NCI-H1417 treated with DMSO at 0.1 percent for 48 hours (cell line): ENCODE measurements around the gene NUP85.
"Not testable (repeated sequence)": the region's sequence is repeated elsewhere in the genome, so short reads cannot be mapped to it uniquely, and the experiment has no call there.

ENCODE experiments used
- DNase-seq: peaks from one replicate; lab custom pipeline; 2025; lab: John Stamatoyannopoulos, UW

The NUP85 gene

GRCh38 chr17:75241996-75242460 is 36.5 kb downstream of the NUP85 start:
- DNase-seq = no peak

DNA sequence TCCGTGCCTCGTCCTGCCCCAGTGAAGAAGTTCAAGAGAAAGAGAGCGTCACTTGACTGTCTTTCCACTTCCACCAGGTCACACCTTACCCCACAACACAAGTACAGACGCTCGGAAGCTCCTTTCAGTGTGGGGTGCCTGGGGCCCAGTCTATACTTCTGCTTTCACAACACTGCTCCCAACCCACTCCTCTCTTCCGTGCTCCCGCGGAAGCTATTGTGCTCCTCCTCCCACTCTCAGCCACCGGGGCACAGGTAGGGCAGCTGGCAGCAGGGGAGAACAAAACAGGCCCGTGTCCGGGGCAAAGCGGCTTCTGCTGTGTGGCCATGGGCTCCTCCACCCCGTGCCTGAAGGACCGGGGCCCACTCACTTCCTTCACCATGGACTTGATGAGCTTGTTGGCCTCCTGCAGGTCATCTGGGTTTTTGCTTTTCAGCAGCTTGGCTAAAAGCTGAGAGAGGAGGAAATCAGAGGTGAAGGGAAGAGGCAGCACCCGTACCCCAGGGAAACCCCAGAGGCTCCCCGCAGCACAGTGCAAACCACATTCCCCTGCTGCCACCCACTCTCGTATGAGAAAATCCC is 37.1 kb downstream of the NUP85 start:
- DNase-seq = no peak

DNA sequence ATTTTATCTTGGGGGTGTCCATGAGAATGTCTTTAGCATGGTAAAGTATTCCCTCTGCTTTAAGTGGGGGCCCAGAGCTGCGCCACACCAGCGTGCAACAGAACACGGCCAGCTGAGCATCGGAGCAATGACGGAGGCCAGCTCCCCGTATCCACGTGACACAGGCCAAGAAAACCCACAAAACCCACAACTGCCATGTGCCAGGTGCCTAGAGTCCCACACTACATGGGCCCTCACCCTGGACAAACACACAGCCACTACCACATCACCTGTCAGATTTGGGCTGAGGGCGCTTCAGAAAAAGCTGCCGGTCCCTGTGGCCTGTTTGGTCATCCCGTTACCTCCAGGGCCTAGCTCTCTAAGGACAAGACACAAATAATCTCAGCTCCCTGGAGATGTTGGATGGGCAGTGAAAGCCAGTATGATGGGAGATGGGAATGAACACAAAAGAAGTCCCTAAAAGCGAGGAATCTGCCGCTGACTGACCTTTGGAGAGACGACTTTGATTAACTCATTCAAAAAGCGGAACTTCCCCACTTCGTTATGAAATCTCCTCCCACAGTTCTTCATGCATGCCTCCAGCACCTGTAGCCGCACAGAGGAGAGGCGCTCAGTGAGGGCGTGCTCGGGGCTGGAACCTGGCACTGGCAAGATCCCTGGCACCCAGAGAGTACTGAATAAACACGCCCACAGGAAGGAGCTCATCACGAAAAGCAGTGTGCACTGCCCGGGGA is 38.8 kb downstream of the NUP85 start:
- DNase-seq = no peak

DNA sequence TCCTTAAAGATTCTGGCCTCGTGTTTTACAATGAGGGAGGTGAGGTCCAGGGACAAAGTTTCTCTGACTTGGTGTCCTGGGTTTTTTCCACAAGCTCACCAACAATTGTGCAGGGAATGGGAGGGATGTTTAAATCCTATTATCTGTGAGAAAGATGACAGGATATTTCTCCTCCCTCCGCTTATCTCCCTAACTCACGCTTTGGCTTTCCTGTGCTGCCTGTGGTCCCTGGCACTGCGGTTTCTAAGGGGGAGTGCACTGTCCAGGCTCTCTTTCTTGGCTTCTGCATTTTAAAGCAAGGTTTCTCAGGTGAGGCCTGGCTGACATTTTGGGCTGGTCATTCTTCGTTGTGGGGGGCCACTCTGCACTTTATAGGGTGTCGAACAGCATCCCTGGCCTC is 39.5 kb downstream of the NUP85 start:
- no peak for DNase-seq

- no peak for DNase-seq
Observed at GRCh38 chr17:75246404-75246803, 40.9 kb downstream of the NUP85 start.

GRCh38 chr17:75249564-75249963 is 44.1 kb downstream of the NUP85 start:
- DNase-seq = no peak

DNA sequence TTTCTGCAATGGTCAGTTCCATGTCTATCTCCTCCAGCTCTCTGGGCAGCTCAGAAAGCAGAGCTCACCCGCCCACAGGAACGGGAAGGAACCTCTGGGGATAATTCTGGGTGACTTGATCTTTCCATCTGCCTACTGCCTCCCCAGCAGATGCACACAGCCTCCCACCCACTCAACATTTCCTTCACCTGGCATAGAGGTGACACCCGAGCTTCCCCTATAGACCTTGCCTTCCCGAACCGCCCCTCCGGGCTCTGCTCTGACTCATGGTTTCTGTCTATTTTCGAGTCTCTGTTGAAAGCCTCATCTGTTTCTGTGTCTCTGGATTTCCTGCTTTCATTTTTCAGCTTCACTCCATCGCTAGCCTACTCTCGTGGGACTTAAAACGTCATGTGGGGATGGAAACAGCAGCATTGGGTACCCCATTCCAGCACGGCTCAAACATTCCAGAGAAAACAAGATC is 44.6 kb downstream of the NUP85 start:
- DNase-seq = no peak

DNA sequence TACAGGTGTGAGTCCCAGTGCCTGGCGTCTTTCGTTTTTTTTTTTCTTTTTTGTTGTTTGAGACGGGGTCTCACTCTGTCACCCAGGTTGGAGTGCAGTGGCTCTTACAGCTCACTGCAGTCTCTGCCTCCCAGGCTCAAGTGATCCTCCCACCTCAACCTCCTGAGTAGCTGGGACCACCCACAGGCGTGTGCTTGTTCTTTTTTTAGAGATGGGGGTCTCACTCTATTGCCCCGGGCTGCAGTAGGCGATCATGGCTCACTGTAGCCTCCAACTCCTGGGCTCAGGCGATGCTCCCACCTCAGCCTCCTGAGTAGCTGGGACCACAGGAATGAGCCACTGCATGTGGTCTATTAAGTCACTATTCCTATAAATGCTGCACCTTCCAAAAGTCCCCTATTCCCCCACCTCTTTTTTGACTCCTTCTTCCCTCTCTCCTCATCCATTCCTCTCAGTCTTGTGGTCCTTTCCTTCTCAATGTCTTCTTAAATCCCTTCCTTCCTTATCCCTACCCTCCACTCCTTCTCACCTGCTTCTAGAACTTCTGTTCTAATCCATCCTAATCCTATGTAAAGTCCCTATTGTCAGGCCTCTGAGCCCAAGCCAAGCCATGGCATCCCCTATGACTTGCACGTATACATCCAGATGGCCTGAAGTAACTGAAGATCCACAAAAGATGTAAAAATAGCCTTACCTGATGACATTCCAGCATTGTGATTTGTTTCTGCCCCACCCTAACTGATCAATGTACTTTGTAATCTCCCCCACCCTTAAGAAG is 46.7 kb downstream of the NUP85 start:
- DNase-seq = no peak

- DNase-seq = not testable (repeated sequence)
Observed at GRCh38 chr17:75255954-75256698, 50.6 kb downstream of the NUP85 start.

DNA sequence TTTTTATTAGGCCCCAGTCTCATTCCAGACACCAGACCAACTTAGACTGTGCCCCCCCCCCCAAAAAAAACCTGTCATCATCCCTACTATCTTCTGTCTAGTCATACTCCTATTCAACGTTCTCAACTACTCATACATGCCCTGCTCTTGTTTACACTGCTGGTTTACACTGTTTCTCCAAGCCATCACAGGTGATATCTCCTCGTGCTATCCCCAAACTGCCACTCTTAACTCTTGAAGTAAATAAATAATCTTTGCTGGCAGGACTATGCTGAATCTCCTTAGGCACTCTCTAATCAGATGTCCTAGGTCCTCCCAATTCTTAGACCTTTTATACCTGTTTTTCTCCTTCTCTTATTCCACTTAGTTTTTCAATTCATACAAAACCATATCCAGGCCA is 51.7 kb downstream of the NUP85 start:
- DNase-seq = not testable (repeated sequence)

- DNase-seq = no peak
Observed at GRCh38 chr17:75260641-75261335, 55.3 kb downstream of the NUP85 start.

GRCh38 chr17:75261336-75262111 is 56.0 kb downstream of the NUP85 start, which contains the start of the genes GGA3 and MRPS7:
GGA3 (minus strand) TSS chr17:75261606; CDS start chr17:75261587, 19 bp downstream.
MRPS7 (plus strand) TSS chr17:75261879; CDS start chr17:75261901, 22 bp downstream.
- peak; percentile 75 for DNase-seq

GRCh38 chr17:75262112-75262606 is 56.7 kb downstream of the NUP85 start:
- peak; percentile 31 for DNase-seq

DNA sequence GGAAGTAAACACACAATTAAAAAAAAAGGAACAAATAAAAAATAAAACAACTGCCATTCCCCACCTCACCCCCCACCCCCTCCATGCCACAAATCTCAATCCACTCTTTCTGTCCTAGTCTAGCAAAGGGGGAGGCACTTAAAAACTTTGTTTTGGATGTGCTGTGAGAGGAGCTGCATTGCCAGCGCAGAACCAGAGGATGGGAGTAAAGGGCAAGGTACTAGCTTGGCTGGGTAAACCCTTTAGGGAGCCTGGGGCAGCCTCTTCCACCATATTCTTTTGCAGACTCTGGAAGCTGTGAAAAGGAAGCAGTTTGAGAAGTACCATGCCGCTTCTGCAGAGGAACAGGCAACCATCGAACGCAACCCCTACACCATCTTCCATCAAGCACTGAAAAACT is 57.6 kb downstream of the NUP85 start:
- DNase-seq = no peak

- no peak for DNase-seq
Observed at GRCh38 chr17:75265614-75266315, 60.3 kb downstream of the NUP85 start.

DNA sequence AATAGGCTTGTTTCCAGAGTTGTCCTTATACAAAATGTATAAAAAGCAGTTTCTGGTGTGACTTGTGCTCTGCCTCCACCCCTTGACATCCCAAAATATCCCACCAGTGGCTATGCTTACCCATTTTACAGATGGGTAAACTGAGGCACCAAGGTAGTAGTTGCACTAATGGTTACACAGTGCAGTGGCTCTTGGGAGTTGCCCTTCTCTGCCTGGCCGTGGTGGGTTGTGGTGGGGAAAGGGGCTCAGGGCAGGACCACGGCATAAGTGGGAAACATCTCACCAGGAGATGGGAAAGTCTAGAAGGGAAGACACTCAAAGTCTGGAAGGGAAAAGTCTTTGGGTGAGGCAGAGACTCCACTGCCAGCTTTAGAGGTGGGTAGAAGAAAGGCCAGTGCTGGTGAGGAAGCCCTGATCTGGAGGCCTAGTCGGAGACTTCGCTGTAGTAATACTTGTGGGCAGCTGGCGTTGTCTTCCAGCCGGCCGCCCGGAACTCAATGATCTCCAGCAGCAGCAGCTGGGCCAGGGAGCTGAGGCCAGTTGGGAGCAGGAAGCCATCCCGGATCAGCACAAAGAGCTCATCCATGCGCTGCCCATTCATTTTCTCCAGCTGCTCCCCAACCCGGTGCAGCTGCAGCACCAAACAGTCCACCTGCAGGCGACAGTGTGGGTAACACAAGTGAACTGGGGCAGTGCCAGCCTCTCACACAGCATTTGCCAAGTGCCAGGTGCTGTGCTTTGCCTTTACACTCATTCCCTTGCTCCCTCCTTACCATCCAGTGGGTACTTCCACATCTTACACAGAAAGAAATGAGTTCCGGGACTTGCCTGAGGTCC is 61.1 kb downstream of the NUP85 start:
- DNase-seq = no peak

DNA sequence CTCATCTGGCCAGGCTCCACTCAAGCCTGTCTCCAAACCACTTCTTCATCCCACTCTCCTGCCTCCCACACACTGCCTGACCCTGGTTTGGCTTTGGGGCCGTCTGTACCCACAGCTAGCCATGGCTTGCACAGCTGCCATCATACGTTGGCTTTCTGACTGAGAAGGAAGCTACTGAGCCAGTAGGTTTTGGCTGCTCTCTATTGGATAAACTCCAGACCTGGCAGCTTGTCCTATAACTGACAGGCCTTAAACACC is 61.6 kb downstream of the NUP85 start:
- no peak for DNase-seq

- no peak for DNase-seq
Observed at GRCh38 chr17:75267411-75268232, 62.1 kb downstream of the NUP85 start.
